ENCODE data around the gene PAK1. TPM values are rescaled to one million over a fixed set of nuclear protein-coding genes. Genes with fewer than 3 reads are reported as not detected.

The PAK1 gene
- total RNA-seq, 1 experiment from 2014 or later, result 26.1 TPM

DNA sequence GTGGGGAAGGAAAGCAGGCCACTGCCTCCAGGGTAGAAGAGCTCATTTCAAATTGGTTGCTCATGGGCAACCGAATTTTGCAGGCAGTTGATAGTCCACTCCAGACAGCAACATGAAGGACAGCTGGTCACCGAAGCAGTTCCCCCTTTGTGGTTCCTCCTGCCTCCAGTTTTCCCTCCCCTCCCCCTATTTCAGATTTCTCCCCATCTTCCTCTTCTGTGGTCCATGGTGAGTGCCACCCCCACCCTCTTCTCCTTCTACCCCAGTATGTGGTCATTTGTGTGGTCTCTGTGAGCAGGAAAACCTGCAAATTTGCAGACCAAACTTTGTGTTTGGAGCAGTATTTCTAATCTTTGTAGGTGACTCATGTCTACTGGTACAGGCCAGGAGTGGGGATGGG lies 38.2 kb upstream of the PAK1 start:
- Histone ChIP-seq H3K4me1 (ENCODE audit: insufficient read depth, low read length) (peaks cover 49% of the 10 kb centered on the region), H3K27me3 (ENCODE audit: low read length) (peaks cover 20% of the 10 kb centered on the region), H3K4me2 (ENCODE audit: low read length) (no peak overlapping the region), H3K9me2 (replicated peaks; ENCODE audit: low read length) (no peaks in the 10 kb centered on the region), H3F3A (ENCODE audit: low read length, unreplicated experiment) (peaks cover 8% of the 10 kb centered on the region), H3K9ac (ENCODE audit: low read length) (no peak overlapping the region), H4K20me1 (ENCODE audit: low read length) (peaks cover 12% of the 10 kb centered on the region), H3K79me2 (ENCODE audit: low read length) (no peaks in the 10 kb centered on the region), H3K36me3 (ENCODE audit: low read depth, low read length) (no peaks in the 10 kb centered on the region), H3K9me3 (ENCODE audit: low read length) (no peaks in the 10 kb centered on the region), H2AFZ (ENCODE audit: low read length) (no peak overlapping the region), H3K4me3 (ENCODE audit: low read length) (no peak overlapping the region), H3K27ac (ENCODE audit: low read length) (no peak overlapping the region)
- POLR2A ChIA-PET (ENCODE audit: unreplicated experiment), result interaction anchor here (0.6 kb wide), 1 partner anchor 171 kb away, joined by 3 read pairs; no protein-coding TSS in a partner anchor
- no TSS peak for BruUV-seq (replicated peaks)
- intact Hi-C loops (cut with micrococcal nuclease), result loop anchor here (10.0 kb wide), 1 partner anchor 217 kb away; no protein-coding TSS in a partner anchor
- DNase-seq (no peak), ATAC-seq (no peak)
- CTCF ChIA-PET, result no interaction called here
- no peak for TF ChIP-seq EZH2 (IDR thresholded peaks at IDR 0.05; ENCODE audit: low read length, unreplicated experiment)
- TF ChIP-seq, protein P1, sequence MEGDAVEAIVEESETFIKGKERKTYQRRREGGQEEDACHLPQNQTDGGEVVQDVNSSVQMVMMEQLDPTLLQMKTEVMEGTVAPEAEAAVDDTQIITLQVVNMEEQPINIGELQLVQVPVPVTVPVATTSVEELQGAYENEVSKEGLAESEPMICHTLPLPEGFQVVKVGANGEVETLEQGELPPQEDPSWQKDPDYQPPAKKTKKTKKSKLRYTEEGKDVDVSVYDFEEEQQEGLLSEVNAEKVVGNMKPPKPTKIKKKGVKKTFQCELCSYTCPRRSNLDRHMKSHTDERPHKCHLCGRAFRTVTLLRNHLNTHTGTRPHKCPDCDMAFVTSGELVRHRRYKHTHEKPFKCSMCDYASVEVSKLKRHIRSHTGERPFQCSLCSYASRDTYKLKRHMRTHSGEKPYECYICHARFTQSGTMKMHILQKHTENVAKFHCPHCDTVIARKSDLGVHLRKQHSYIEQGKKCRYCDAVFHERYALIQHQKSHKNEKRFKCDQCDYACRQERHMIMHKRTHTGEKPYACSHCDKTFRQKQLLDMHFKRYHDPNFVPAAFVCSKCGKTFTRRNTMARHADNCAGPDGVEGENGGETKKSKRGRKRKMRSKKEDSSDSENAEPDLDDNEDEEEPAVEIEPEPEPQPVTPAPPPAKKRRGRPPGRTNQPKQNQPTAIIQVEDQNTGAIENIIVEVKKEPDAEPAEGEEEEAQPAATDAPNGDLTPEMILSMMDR (conservative IDR thresholded peaks at IDR 0.05; ENCODE audit: low read depth, low read length), result no peak
- TF ChIP-seq EZH2phosphoT487 (IDR thresholded peaks at IDR 0.05; ENCODE audit: borderline replicate concordance, low read length), result no peak

DNA sequence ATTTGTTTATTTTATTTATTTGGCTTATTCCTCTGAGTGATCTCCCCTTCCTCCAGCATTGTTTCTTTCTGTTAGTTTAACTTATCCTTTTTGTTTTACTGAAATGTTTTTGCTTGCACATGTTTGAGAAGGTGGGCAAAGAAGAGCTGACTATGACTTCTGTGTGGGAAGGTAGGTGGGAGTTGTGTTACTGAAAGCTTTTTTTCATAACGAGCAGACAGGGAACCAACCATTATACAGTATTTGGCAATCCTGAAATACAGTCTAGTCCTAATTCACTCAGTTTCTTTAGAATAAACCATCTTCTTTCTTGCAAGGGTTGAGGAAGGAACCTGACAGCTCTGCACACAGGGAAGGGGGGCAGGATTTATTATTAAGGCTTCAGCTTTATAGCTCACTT lies 37.0 kb upstream of the PAK1 start:
- Histone ChIP-seq H3K36me3 (ENCODE audit: low read depth, low read length) (no peaks in the 10 kb centered on the region), H3K4me1 (ENCODE audit: insufficient read depth, low read length) (peaks cover 47% of the 10 kb centered on the region), H4K20me1 (ENCODE audit: low read length) (peaks cover 8% of the 10 kb centered on the region), H3K9me3 (ENCODE audit: low read length) (no peaks in the 10 kb centered on the region), H3K9ac (ENCODE audit: low read length) (no peak overlapping the region), H2AFZ (ENCODE audit: low read length) (no peak overlapping the region), H3K27ac (ENCODE audit: low read length) (no peak overlapping the region), H3K27me3 (ENCODE audit: low read length) (peaks cover 26% of the 10 kb centered on the region), H3F3A (ENCODE audit: low read length, unreplicated experiment) (peaks cover 2% of the 10 kb centered on the region), H3K79me2 (ENCODE audit: low read length) (no peaks in the 10 kb centered on the region), H3K4me3 (ENCODE audit: low read length) (no peak overlapping the region), H3K4me2 (ENCODE audit: low read length) (no peak overlapping the region), H3K9me2 (replicated peaks; ENCODE audit: low read length) (no peaks in the 10 kb centered on the region)
- no peak for TF ChIP-seq EZH2 (IDR thresholded peaks at IDR 0.05; ENCODE audit: low read length, unreplicated experiment)
- no peak for TF ChIP-seq EZH2phosphoT487 (IDR thresholded peaks at IDR 0.05; ENCODE audit: borderline replicate concordance, low read length)
- TF ChIP-seq, protein P1 (conservative IDR thresholded peaks at IDR 0.05; ENCODE audit: low read depth, low read length), result no peak
- ATAC-seq, result no peak
- ChIA-PET POLR2A (ENCODE audit: unreplicated experiment) (no interaction called here), CTCF (no interaction called here)
- no peak for DNase-seq
- intact Hi-C loops (cut with micrococcal nuclease), result loop anchor here (10.0 kb wide), 1 partner anchor 216 kb away; no protein-coding TSS in a partner anchor
- no TSS peak for BruUV-seq (replicated peaks)

DNA sequence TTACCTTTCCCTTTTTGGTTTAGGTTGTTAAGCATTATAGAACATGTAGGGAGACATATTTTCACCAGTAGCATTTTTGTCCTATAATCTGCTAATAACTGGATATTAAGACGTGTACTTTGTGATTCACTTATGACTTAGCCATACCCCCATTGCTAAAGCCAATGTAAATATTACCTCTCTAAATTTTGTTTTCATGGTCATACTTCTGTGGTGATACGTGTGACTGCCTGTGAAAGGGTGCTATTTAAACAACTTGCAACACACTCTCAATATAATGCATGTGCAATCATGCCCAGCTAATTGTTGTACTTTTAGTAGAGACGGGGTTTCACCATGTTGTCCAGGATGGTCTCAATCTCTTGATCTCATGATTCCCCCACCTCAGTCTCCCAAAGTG lies 36.2 kb upstream of the PAK1 start:
- no peak overlapping the region for H2AFZ ChIP-seq (ENCODE audit: low read length)
- TF ChIP-seq EZH2 (IDR thresholded peaks at IDR 0.05; ENCODE audit: low read length, unreplicated experiment), result no peak
- TF ChIP-seq, protein P1 (conservative IDR thresholded peaks at IDR 0.05; ENCODE audit: low read depth, low read length), result no peak
- TF ChIP-seq EZH2phosphoT487 (IDR thresholded peaks at IDR 0.05; ENCODE audit: borderline replicate concordance, low read length), result no peak
- no TSS peak for BruUV-seq (replicated peaks)
- no peaks in the 10 kb centered on the region for H3K9me3 ChIP-seq (ENCODE audit: low read length)
- H3K27ac ChIP-seq (ENCODE audit: low read length), result no peak overlapping the region
- peak overlapping the region; percentile 20 for H3K4me2 ChIP-seq (ENCODE audit: low read length)
- H3K36me3 ChIP-seq (ENCODE audit: low read depth, low read length), result no peaks in the 10 kb centered on the region
- H3K4me3 ChIP-seq (ENCODE audit: low read length), result no peak overlapping the region
- POLR2A ChIA-PET (ENCODE audit: unreplicated experiment), result no interaction called here
- intact Hi-C loops (cut with micrococcal nuclease), result loop anchor here (10.0 kb wide), 1 partner anchor 215 kb away; no protein-coding TSS in a partner anchor
- H3F3A ChIP-seq (ENCODE audit: low read length, unreplicated experiment), result no peaks in the 10 kb centered on the region
- H3K9ac ChIP-seq (ENCODE audit: low read length), result no peak overlapping the region
- H3K4me1 ChIP-seq (ENCODE audit: insufficient read depth, low read length), result peaks cover 41% of the 10 kb centered on the region
- peaks cover 7% of the 10 kb centered on the region; the same call in 1 of the 2 replicates for H4K20me1 ChIP-seq (ENCODE audit: low read length)
- peaks cover 33% of the 10 kb centered on the region for H3K27me3 ChIP-seq (ENCODE audit: low read length)
- CTCF ChIA-PET, result interaction anchor here (0.9 kb wide), 1 partner anchor 38 kb away, joined by 4 read pairs; no protein-coding TSS in a partner anchor
- DNase-seq, result peak; percentile 87
- no peaks in the 10 kb centered on the region for H3K79me2 ChIP-seq (ENCODE audit: low read length)
- H3K9me2 ChIP-seq (replicated peaks; ENCODE audit: low read length), result no peaks in the 10 kb centered on the region
- peak; percentile 90 for ATAC-seq
